ENCODE results near the gene ERC2.

DNA sequence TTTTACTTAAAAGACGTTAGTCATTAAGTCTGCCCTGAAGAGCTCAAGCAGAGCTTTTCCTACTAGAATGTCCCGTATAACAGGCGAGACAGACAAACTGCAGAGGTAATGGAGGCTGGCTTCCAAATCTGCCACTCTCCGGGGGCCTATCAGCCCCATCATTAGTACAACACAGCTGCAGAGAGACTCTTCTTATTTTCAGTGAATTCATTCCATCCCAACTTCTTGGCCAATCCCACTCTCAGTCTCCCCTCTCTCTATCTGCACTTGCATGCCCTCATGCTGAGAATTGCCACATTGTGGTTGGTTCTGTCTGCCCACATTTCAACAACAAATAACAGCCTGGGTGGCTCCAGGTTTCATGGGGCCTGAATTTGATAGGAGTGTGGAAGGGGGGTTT lies 412.7 kb downstream of the ERC2 start:
- TF ChIP-seq CTCF (IDR thresholded peaks at IDR 0.05; ENCODE audit: insufficient read depth, low read length, poor library complexity, severe bottlenecking) (no peak), EZH2phosphoT487 (conservative IDR thresholded peaks at IDR 0.05; ENCODE audit: low read length) (no peak)

Measured in SU-DHL-6 (cell line).